Brain microvascular endothelial cell (primary cell): ENCODE measurements around the gene ELOB.

Experiments used
- DNase-seq: peaks from one replicate; pipeline ENCODE4 v3.0.0-alpha.2; 2020
- H3K27ac ChIP-seq: fragments of 250-450 bp; sonication (Bioruptor Pico); 2 replicates; pipeline ENCODE4 v1.5.1; 2020; ENCODE audit warnings: mild to moderate bottlenecking, moderate library complexity
- H3K27me3 ChIP-seq: fragments of 250-450 bp; sonication (Bioruptor Pico); replicated peaks from 2 replicates; pipeline ENCODE4 v1.5.1; 2020; ENCODE audit warnings: mild to moderate bottlenecking
- H3K36me3 ChIP-seq: fragments of 250-450 bp; sonication (Bioruptor Pico); replicated peaks from 2 replicates; pipeline ENCODE4 v1.5.1; 2020; ENCODE audit warnings: mild to moderate bottlenecking
- H3K4me3 ChIP-seq: 2 replicates; pipeline ENCODE4 v1.5.1; 2011; ENCODE audit warnings: low read depth, mild to moderate bottlenecking, control low read depth, low read length, moderate library complexity
- CTCF ChIP-seq: IDR thresholded peaks from 2 replicates; pipeline ENCODE4 v1.5.1; 2011; ENCODE audit warnings: low read depth, mild to moderate bottlenecking, moderate library complexity, low read length, control low read depth, inconsistent platforms; ENCODE audit errors: missing control alignments
- in situ Hi-C: cut with HindIII; loops from 2 replicates; pipeline ENCODE4 v1.10.0; 2017; ENCODE audit warnings: low sequenced_read_pairs, low pct_ligation_motif_present

Gene ELOB

DNA sequence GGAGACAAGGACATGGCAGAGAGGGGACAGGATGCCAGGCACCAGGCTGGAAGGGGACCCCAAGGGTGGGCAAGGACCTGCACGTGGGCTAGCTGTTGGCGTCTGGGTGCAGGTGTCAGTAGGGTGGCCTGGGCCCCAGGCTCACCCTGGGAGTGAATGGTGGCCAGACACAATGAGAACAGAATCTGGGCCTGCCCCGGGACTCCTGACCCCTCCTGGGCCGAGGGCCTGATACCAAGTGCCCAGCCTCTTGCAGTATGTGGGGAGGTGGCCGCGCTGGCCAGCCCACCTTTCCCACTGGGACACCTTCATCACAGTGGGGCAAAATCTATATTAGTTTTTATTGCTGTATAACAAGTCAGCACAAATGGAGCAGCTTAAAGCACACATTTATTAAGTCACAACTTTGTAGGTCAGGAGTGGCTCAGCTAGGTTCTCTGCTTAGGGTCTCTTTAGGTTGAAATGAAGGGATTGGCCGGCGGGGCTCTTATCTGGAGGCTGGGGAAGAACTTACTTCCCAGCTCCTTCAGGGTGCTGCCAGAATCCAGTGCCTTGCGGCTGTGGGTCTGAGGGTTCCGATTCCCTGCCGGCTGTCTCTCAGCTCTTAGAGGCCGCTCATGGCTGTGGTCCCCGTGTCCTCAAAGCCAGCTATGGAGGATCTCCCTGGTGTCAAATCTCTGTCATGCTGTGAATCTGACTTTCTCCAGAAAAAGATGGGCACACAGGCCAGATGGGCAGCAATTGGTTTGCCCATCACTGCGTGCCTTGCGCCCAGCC, 6.7 kb upstream of the ELOB start:
- DNase-seq: no peak
- Histone ChIP-seq H3K27me3 (peaks cover 27% of the 10 kb centered on the region), H3K27ac (no peak overlapping the region), H3K4me3 (no peak overlapping the region), H3K36me3 (no peaks in the 10 kb centered on the region)
- in situ Hi-C loops: no loop called here
- no peak for TF ChIP-seq CTCF

DNA sequence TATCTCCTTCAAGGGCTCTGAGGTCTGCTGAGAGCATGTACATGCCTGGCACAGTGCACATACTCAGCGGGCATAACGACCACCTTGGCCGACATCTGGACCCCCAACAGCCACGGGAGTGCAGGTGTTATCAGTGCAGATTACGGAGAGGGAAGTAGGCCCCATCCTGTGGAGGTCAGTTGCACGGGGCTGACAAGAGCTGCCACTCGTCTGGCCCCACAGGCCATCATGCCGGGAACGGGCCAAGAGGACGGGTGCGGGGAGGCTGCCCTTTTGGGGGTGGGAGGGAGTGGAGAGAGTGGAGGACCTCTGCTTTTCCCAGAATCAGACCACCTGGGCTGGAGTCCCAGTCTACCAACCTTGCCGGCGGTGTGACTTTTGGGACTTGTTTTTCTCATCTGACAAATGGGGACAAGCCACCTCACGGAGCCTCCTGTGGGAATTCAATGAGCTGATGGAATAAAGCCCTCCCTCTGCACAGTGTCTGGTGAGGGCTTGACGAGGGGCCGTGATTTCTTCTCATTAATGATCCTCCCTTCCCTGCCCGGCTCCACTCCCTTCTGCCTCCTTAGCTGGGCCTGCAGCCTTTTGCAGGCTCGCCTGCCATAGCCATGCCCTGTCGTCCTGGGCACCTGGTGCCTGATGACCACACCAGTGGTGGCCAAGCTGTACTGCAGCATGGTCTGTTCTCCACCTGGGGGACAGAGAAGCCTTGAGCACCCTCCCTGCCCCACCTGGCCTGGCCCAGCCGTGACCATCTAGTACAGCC, 5.7 kb upstream of the ELOB start:
- no peak for DNase-seq
- TF ChIP-seq CTCF: no peak
- Histone ChIP-seq H3K27ac (no peak overlapping the region), H3K27me3 (peaks cover 23% of the 10 kb centered on the region), H3K4me3 (no peak overlapping the region), H3K36me3 (no peaks in the 10 kb centered on the region)
- in situ Hi-C loops: no loop called here

DNA sequence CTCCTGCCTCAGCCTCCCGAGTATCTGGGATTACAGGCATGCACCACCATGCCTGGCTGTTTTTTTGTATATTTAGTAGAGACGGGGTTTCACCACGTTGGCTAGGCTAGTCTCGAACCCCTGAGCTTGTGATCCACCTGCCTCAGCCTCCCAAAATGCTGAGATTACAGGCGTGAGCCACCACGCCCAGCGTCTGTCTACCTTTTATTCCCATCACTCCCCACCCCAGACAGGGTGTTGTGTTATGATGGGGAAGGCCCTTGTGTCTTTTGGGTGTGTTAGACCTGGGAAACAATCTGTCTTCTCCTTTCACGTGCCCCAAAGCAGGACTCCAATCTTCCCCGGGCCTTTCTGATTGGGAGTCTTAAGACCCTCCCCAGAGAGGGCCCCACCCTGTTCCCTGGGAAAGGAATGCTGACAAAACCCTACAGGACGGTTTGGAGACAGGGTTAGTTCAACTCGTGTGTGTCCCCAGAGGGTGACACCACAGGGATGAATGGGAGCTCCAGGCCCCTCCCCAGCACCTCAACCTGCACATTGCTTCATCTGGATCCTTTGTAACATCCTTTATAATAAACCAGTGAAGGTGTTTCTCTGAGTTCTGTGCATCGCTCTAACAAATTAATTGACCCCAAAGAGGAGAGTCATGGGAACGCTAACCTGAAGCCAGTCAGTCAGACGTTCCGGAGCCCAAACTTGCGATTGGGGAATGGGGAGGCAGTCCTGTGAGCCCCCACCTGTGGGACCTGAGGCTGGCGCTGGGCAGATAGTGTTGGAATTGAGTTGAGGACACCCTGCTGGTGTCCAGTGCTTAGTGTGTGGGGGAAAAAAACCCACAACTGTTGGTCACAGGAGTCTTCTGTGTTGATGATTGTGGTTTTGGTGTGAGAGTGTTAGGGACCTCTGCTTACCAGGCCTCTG, 3.2 kb upstream of the ELOB start:
- H3K36me3 ChIP-seq: peaks cover 2% of the 10 kb centered on the region
- no peak for TF ChIP-seq CTCF
- no peak overlapping the region for H3K4me3 ChIP-seq
- DNase-seq: no peak
- peaks cover 7% of the 10 kb centered on the region for H3K27me3 ChIP-seq
- no peak overlapping the region for H3K27ac ChIP-seq
- in situ Hi-C loops: no loop called here

- H3K27ac ChIP-seq: no peak overlapping the region
- H3K4me3 ChIP-seq: no peak overlapping the region
- H3K27me3 ChIP-seq: no peaks in the 10 kb centered on the region
- H3K36me3 ChIP-seq: peaks cover 5% of the 10 kb centered on the region
- no peak for TF ChIP-seq CTCF
- in situ Hi-C loops: no loop called here
- DNase-seq: no peak
Measured at GRCh38 chr16:2779151-2779920, 2.3 kb upstream of the ELOB start.

DNA sequence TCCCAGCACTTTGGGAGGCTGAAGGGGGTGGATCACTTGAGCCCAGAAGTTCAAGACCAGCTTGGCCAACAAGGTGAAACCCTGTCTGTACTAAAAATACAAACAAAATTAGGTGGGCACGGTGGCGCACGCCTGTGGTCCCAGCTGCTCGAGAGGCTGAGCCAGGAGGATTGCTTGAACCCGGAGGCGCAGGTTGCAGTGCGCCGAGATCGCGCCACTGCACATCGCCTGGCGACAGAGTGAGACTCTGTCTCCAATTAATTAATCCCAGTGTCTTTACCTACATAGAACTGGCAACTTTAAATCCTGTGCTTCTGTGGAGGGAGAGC, 1.5 kb upstream of the ELOB start:
- no peak for DNase-seq
- Histone ChIP-seq H3K27ac (no peak overlapping the region), H3K4me3 (no peak overlapping the region), H3K27me3 (no peaks in the 10 kb centered on the region), H3K36me3 (peaks cover 12% of the 10 kb centered on the region)
- in situ Hi-C loops: no loop called here
- TF ChIP-seq CTCF: no peak
